ENCODE data around the gene PARD3. TPM values are rescaled to one million over a fixed set of nuclear protein-coding genes. Genes with fewer than 3 reads are reported as not detected.
A peak's percentile ranks its signal among the peaks of the same experiment; 100 is the strongest.

PARD3 gene
- total RNA-seq, 1 experiment from 2014 or later: 46.3 TPM

DNA sequence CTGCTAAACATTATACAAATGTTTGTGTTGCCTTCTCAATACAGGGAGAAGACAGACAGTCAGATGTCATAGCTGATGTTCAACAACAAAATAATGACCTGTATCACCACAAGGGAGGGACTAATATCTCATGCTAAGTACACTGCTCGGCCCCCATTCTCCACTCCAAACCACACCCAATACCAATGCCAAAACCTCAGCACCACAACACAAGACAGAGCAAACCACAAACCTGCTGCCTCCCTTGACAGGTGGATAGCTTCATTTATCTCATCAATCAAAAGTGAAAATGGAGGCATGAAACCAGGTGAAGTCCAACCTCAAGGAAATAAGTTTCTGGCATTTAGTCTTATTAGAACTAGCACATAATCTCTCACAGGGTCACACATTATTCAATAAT lies 109.5 kb downstream of the PARD3 start:
- BruUV-seq (replicated peaks): no TSS peak
- peaks cover 61% of the 10 kb centered on the region for H3K79me2 ChIP-seq (ENCODE audit: insufficient read depth, low read length)
- H3K9ac ChIP-seq (ENCODE audit: low read length): no peak overlapping the region
- intact Hi-C loops (cut with micrococcal nuclease): no loop called here
- H3K9me3 ChIP-seq (ENCODE audit: control insufficient read depth in 1 of 2, insufficient read depth in 1 of 2, low read depth in 1 of 2, low read length in 2 of 2): no peaks in the 10 kb centered on the region
- H4K20me1 ChIP-seq (ENCODE audit: insufficient read depth): no peaks in the 10 kb centered on the region
- ChIA-PET CTCF (no interaction called here), POLR2A (no interaction called here), RAD21 (ENCODE audit: low non-redundant PET in 1 of 2, low total read pairs in 2 of 2, uncharacterized antibody in 2 of 2, unreplicated experiment in 2 of 2) (no interaction called here)
- no peaks in the 10 kb centered on the region for H3K9me2 ChIP-seq (ENCODE audit: insufficient read depth)
- H3K27ac ChIP-seq (ENCODE audit: low read depth, low read length): no peak overlapping the region
- DNase-seq (ENCODE audit: low read depth, low spot score) (no peak), ATAC-seq (0 out of 2 replicates have a peak, but pooled peaks have one; percentile 49)
- no peaks in the 10 kb centered on the region for H3K27me3 ChIP-seq (ENCODE audit: insufficient read depth, low read length)
- TF ChIP-seq, protein P1, sequence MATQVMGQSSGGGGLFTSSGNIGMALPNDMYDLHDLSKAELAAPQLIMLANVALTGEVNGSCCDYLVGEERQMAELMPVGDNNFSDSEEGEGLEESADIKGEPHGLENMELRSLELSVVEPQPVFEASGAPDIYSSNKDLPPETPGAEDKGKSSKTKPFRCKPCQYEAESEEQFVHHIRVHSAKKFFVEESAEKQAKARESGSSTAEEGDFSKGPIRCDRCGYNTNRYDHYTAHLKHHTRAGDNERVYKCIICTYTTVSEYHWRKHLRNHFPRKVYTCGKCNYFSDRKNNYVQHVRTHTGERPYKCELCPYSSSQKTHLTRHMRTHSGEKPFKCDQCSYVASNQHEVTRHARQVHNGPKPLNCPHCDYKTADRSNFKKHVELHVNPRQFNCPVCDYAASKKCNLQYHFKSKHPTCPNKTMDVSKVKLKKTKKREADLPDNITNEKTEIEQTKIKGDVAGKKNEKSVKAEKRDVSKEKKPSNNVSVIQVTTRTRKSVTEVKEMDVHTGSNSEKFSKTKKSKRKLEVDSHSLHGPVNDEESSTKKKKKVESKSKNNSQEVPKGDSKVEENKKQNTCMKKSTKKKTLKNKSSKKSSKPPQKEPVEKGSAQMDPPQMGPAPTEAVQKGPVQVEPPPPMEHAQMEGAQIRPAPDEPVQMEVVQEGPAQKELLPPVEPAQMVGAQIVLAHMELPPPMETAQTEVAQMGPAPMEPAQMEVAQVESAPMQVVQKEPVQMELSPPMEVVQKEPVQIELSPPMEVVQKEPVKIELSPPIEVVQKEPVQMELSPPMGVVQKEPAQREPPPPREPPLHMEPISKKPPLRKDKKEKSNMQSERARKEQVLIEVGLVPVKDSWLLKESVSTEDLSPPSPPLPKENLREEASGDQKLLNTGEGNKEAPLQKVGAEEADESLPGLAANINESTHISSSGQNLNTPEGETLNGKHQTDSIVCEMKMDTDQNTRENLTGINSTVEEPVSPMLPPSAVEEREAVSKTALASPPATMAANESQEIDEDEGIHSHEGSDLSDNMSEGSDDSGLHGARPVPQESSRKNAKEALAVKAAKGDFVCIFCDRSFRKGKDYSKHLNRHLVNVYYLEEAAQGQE (IDR thresholded peaks at IDR 0.05; ENCODE audit: low read depth): no peak
- TF ChIP-seq ZNF274 (IDR thresholded peaks at IDR 0.05; ENCODE audit: low read depth, low read length) (no peak), SP1 (IDR thresholded peaks at IDR 0.05; ENCODE audit: low read depth) (no peak), TCF7L2 (IDR thresholded peaks at IDR 0.05; ENCODE audit: borderline replicate concordance, extremely low read depth, insufficient read depth, insufficient read length) (no peak), SIN3A (IDR thresholded peaks at IDR 0.05; ENCODE audit: low read depth) (no peak), FOSL1 (IDR thresholded peaks at IDR 0.05; ENCODE audit: low read depth) (no peak), CEBPB (IDR thresholded peaks at IDR 0.05; ENCODE audit: low read depth) (no peak), POLR2AphosphoS5 (IDR thresholded peaks at IDR 0.05; ENCODE audit: low read depth, low read length) (no peak), ELF1 (IDR thresholded peaks at IDR 0.05; ENCODE audit: borderline replicate concordance, low read depth) (no peak)
- TF ChIP-seq, protein P2, sequence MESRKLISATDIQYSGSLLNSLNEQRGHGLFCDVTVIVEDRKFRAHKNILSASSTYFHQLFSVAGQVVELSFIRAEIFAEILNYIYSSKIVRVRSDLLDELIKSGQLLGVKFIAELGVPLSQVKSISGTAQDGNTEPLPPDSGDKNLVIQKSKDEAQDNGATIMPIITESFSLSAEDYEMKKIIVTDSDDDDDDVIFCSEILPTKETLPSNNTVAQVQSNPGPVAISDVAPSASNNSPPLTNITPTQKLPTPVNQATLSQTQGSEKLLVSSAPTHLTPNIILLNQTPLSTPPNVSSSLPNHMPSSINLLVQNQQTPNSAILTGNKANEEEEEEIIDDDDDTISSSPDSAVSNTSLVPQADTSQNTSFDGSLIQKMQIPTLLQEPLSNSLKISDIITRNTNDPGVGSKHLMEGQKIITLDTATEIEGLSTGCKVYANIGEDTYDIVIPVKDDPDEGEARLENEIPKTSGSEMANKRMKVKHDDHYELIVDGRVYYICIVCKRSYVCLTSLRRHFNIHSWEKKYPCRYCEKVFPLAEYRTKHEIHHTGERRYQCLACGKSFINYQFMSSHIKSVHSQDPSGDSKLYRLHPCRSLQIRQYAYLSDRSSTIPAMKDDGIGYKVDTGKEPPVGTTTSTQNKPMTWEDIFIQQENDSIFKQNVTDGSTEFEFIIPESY (IDR thresholded peaks at IDR 0.05; ENCODE audit: extremely low read depth, insufficient replicate concordance, low read length): no peak
- no peak overlapping the region for H2AFZ ChIP-seq (ENCODE audit: low read depth, low read length, poor library complexity, severe bottlenecking)
- H3K36me3 ChIP-seq (ENCODE audit: control insufficient read depth in 1 of 2, insufficient read depth in 2 of 2, low read length in 2 of 2): no peaks in the 10 kb centered on the region
- H3K4me2 ChIP-seq (ENCODE audit: low read length): no peak overlapping the region
- peaks cover 16 to 30% of the 10 kb centered on the region in 2 experiments for H3K4me1 ChIP-seq (ENCODE audit: control insufficient read depth in 1 of 2, insufficient read depth in 2 of 2, low read length in 2 of 2)
- H3K4me3 ChIP-seq (replicated peaks in 1 of 2; ENCODE audit: low read depth in 1 of 2, low read length in 2 of 2): no peak overlapping the region

Data from HCT116 (cell line).